ENCODE measurements around the gene MYLK.
A peak's percentile ranks its signal among the peaks of the same experiment; 100 is the strongest.

The MYLK gene

DNA sequence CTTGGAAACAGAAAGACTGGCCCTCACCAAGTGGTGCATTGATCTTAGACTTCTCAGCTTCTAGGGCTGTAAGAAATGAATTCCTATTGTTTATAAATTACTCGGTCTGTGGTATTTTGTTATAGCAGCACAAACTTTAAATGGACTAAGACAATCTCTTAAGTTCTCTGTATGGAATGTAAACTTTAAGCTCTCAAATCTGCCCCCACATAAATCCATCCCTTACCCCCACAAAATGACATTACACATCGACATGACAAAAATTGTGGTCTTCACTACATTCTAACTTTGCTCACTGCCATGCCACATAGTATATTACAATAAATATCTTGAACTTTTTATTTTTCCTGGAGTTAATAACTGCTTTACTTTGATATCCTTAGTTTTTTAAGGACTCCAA is 121.3 kb downstream of the MYLK start:
- no peak overlapping the region for H3K27ac ChIP-seq (replicated peaks)
- H3K4me3 ChIP-seq (replicated peaks; ENCODE audit: insufficient read depth, low read length) = no peak overlapping the region
- H3K27me3 ChIP-seq (ENCODE audit: insufficient read depth, poor library complexity, severe bottlenecking) = no peaks in the 10 kb centered on the region
- TF ChIP-seq, protein P1, sequence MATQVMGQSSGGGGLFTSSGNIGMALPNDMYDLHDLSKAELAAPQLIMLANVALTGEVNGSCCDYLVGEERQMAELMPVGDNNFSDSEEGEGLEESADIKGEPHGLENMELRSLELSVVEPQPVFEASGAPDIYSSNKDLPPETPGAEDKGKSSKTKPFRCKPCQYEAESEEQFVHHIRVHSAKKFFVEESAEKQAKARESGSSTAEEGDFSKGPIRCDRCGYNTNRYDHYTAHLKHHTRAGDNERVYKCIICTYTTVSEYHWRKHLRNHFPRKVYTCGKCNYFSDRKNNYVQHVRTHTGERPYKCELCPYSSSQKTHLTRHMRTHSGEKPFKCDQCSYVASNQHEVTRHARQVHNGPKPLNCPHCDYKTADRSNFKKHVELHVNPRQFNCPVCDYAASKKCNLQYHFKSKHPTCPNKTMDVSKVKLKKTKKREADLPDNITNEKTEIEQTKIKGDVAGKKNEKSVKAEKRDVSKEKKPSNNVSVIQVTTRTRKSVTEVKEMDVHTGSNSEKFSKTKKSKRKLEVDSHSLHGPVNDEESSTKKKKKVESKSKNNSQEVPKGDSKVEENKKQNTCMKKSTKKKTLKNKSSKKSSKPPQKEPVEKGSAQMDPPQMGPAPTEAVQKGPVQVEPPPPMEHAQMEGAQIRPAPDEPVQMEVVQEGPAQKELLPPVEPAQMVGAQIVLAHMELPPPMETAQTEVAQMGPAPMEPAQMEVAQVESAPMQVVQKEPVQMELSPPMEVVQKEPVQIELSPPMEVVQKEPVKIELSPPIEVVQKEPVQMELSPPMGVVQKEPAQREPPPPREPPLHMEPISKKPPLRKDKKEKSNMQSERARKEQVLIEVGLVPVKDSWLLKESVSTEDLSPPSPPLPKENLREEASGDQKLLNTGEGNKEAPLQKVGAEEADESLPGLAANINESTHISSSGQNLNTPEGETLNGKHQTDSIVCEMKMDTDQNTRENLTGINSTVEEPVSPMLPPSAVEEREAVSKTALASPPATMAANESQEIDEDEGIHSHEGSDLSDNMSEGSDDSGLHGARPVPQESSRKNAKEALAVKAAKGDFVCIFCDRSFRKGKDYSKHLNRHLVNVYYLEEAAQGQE (IDR thresholded peaks at IDR 0.05; ENCODE audit: insufficient replicate concordance, low read depth) = no peak
- TF ChIP-seq GABPA (IDR thresholded peaks at IDR 0.05; ENCODE audit: low read depth) (no peak), POLR2AphosphoS5 (IDR thresholded peaks at IDR 0.05; ENCODE audit: low read depth) (no peak)
- TF ChIP-seq, protein P2, sequence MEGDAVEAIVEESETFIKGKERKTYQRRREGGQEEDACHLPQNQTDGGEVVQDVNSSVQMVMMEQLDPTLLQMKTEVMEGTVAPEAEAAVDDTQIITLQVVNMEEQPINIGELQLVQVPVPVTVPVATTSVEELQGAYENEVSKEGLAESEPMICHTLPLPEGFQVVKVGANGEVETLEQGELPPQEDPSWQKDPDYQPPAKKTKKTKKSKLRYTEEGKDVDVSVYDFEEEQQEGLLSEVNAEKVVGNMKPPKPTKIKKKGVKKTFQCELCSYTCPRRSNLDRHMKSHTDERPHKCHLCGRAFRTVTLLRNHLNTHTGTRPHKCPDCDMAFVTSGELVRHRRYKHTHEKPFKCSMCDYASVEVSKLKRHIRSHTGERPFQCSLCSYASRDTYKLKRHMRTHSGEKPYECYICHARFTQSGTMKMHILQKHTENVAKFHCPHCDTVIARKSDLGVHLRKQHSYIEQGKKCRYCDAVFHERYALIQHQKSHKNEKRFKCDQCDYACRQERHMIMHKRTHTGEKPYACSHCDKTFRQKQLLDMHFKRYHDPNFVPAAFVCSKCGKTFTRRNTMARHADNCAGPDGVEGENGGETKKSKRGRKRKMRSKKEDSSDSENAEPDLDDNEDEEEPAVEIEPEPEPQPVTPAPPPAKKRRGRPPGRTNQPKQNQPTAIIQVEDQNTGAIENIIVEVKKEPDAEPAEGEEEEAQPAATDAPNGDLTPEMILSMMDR (IDR thresholded peaks at IDR 0.05; ENCODE audit: insufficient read depth, low read length) = no peak
- no peak for DNase-seq (ENCODE audit: low read depth in 1 of 2, low spot score in 1 of 2)

DNA sequence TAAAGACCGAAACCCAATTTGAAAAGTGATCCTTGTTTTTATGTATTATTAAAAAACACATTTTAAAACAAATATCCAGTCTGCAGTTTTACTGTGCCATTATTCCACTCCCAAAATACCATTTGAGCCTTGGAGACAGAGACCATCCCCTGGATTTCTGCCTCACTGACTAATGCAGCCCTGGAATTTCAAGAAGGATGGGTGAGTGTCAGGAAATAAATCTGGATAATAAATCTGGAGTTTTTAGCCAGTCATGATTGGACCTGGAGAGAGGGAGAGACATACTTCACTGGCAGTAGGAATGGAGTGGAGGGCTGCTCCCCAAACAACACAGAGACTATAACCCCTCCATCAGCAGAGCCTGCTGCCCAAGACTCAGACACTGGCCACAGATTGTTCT is 123.3 kb downstream of the MYLK start:
- no peak for DNase-seq (ENCODE audit: low read depth in 1 of 2, low spot score in 1 of 2)
- no peak overlapping the region for H3K27ac ChIP-seq (replicated peaks)
- H3K27me3 ChIP-seq (ENCODE audit: insufficient read depth, poor library complexity, severe bottlenecking) = no peaks in the 10 kb centered on the region
- no peak overlapping the region for H3K4me3 ChIP-seq (replicated peaks; ENCODE audit: insufficient read depth, low read length)
- TF ChIP-seq POLR2AphosphoS5 (IDR thresholded peaks at IDR 0.05; ENCODE audit: low read depth) (no peak), SPI1 (IDR thresholded peaks at IDR 0.05; ENCODE audit: borderline replicate concordance, low read depth) (no peak), GABPA (IDR thresholded peaks at IDR 0.05; ENCODE audit: low read depth) (no peak)
- TF ChIP-seq, protein P2 (IDR thresholded peaks at IDR 0.05; ENCODE audit: insufficient read depth, low read length) = no peak
- TF ChIP-seq, protein P1 (IDR thresholded peaks at IDR 0.05; ENCODE audit: insufficient replicate concordance, low read depth) = no peak

DNA sequence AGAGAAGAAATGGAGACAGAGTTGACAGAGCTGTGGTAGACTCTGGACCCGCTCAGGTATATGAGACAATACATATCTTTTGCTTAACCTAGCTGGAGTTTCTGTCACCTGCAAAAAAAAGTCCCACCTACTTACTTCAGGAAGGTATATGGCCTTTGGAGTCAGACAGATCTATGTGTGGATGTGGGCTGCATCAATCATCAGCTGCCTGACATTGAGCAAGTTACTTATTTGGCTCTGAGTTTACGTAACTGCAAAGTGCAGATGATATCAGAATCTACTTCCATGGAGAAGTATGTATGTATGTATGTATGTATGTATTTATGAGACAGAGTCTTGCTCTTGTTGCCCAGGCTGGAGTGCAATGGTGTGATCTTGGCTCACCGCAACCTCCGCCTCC is 124.3 kb downstream of the MYLK start:
- TF ChIP-seq POLR2AphosphoS5 (IDR thresholded peaks at IDR 0.05; ENCODE audit: low read depth) (no peak), SPI1 (IDR thresholded peaks at IDR 0.05; ENCODE audit: borderline replicate concordance, low read depth) (no peak)
- TF ChIP-seq, protein P1 (IDR thresholded peaks at IDR 0.05; ENCODE audit: insufficient replicate concordance, low read depth) = no peak
- TF ChIP-seq, protein P2 (IDR thresholded peaks at IDR 0.05; ENCODE audit: insufficient read depth, low read length) = no peak
- no peak overlapping the region for H3K27ac ChIP-seq (replicated peaks)
- no peaks in the 10 kb centered on the region for H3K27me3 ChIP-seq (ENCODE audit: insufficient read depth, poor library complexity, severe bottlenecking)
- peak in 1 of 2 experiments; percentile 20 for DNase-seq (ENCODE audit: low read depth in 1 of 2, low spot score in 1 of 2)
- no peak overlapping the region for H3K4me3 ChIP-seq (replicated peaks; ENCODE audit: insufficient read depth, low read length)

Data from HL-60 (cell line).